Testis (tissue), 3 donors: Measurements from ENCODE around the gene MACROD2. TPM values are rescaled to one million over a fixed set of nuclear protein-coding genes. Genes with fewer than 3 reads are reported as not detected.

Source experiments
- DNase-seq: peaks from one replicate; pipeline ENCODE4 v3.0.0-alpha.2; 2019
- H3K27ac ChIP-seq, 2 donors: fragments of 200-600 bp; sonication (generic); one replicate each; pipeline ENCODE4 v1.5.1; 2019
- H3K27me3 ChIP-seq: fragments of 200-600 bp; sonication (generic); one replicate; pipeline ENCODE4 v1.5.1; 2019
- H3K36me3 ChIP-seq: fragments of 200-600 bp; sonication (generic); one replicate; pipeline ENCODE4 v1.5.1; 2017; ENCODE audit warnings: low read depth; ENCODE audit errors: missing control alignments
- H3K4me1 ChIP-seq: fragments of 200-600 bp; sonication (generic); one replicate; pipeline ENCODE4 v1.5.1; 2019
- H3K4me3 ChIP-seq, 2 donors: fragments of 200-600 bp; sonication (generic); one replicate each; pipeline ENCODE4 v1.5.1; 2017 to 2019
- H3K9me3 ChIP-seq: fragments of 200-600 bp; sonication (generic); one replicate; pipeline ENCODE4 v1.5.1; 2017
- CTCF ChIP-seq, 3 experiments: fragments of 450-650 bp in 2 of 3; fragments of 200-600 bp in 1 of 3; sonication (generic) in 1 of 3; IDR thresholded peaks; one replicate each; pipeline ENCODE4 v1.5.1; 2016 to 2019; ENCODE audit warnings: antibody characterized with exemption in 3 of 3, mild to moderate bottlenecking in 2 of 3, moderate library complexity in 1 of 3
- POLR2A ChIP-seq: fragments of 450-650 bp; IDR thresholded peaks from one replicate; pipeline ENCODE4 v1.6.1; 2017; ENCODE audit warnings: antibody characterized with exemption, mild to moderate bottlenecking, moderate library complexity
- WGBS, 2 donors: methylation state at CpG; one replicate each; pipeline ENCODE4 v1.1.5; 2018; 5-methylcytosine and 5-hydroxymethylcytosine counted together
- intact Hi-C: fragments of 100-400 bp; cut with DNase I; formaldehyde crosslinking; loops from one replicate; pipeline ENCODE4 v1.15.1; 2023; ENCODE audit warnings: low total_unique reads
- polyA plus RNA-seq: library from polyadenylated mRNA; stranded (reverse); fragments of 350-450 nt; fragmentation: Illumina TruSeq; extraction: RNeasy Lipid Tissue Mini Kit (QIAGEN cat#74804); gene quantifications from one replicate; pipeline ENCODE4 v1.2.3, GENCODE V29; 2014; ENCODE audit warnings: low read depth, low replicate concordance; ENCODE audit not compliant: insufficient read depth
- total RNA-seq, 2 donors: library from RNA; depleted of rRNA; stranded (reverse); fragments of >200 nt; gene quantifications; one replicate each; pipeline ENCODE4 v1.2.3, GENCODE V29; 2016

The MACROD2 gene
- total and polyA plus RNA-seq, 3 donors from 2014 or later, result 12.6 to 20.6 (median 16.8) TPM

GRCh38 chr20:16083639-16084280, 2088.4 kb downstream of the MACROD2 start:
- intact Hi-C loops, result no loop called here
- no peaks in the 10 kb centered on the region for H3K4me1 ChIP-seq

DNA sequence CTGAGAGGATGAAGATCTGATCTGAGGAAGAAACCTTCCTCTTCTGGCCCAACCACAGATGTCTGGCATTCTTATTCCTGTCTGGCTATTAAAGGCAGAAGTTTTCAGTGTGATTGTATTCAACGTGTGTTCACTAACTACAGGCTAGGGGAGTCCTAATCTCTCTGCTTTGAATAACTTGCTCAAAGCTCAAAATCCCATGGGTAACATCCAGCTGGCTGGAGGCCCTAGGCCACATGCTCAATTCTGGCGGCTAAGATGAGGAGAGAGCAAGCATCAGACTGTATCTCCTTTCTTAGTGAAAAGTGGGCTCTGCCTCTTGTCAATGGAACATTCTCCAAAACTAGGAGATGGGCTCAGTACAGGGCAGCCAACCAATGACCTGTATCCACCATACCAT, 2099.9 kb downstream of the MACROD2 start:
- no peaks in the 10 kb centered on the region for H3K36me3 ChIP-seq
- WGBS, 2 donors, result 42 to 62% methylated on average over 2 of the region's 2 CpGs
- intact Hi-C loops, result no loop called here
- no peak overlapping the region for H3K4me3 ChIP-seq
- no peaks in the 10 kb centered on the region for H3K9me3 ChIP-seq
- H3K27ac ChIP-seq, result no peak overlapping the region
- TF ChIP-seq POLR2A, result no peak
- TF ChIP-seq CTCF (IDR thresholded peaks at IDR 0.05), result no peak
- peak; percentile 40 for DNase-seq
- no peaks in the 10 kb centered on the region for H3K27me3 ChIP-seq
- H3K4me1 ChIP-seq, result no peaks in the 10 kb centered on the region

More at GRCh38 chr20:16083639-16084280, 2088.4 kb downstream of the MACROD2 start:
- no peaks in the 10 kb centered on the region for H3K9me3 ChIP-seq
- H3K27me3 ChIP-seq, result no peaks in the 10 kb centered on the region
- H3K27ac ChIP-seq, result no peak overlapping the region
- TF ChIP-seq CTCF (IDR thresholded peaks at IDR 0.05) (no peak), POLR2A (no peak)
- H3K36me3 ChIP-seq, result no peaks in the 10 kb centered on the region
- H3K4me3 ChIP-seq, result no peak overlapping the region
- DNase-seq, result no peak

DNA sequence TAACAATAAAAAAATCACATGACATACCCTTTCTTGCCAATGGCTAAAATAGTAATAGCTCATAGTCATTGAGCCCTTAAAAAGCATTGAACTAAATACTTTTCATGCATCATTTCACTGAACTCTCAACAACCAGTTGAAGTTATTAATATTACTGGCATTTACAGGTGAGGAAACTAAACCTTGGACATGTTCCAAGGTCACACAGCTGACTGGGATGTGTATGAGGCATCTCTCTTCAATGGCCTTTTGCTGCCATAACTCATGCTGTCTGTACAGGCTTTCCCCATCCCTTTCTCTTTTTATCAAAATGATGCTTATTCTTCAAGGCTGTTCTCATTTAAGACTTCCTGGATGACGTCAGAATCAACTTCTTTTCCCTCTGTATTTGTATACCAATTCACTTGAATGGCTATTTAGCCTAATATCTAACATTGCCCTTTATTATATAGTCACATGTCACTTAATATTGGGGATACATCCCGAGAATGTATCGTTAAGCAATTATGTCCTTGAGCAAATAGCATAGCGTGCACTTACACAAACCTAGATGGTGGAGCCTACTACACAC, 2101.5 kb downstream of the MACROD2 start:
- DNase-seq, result no peak
- Histone ChIP-seq H3K4me3 (no peak overlapping the region), H3K9me3 (no peaks in the 10 kb centered on the region), H3K27me3 (no peaks in the 10 kb centered on the region), H3K4me1 (no peaks in the 10 kb centered on the region), H3K27ac (no peak overlapping the region), H3K36me3 (no peaks in the 10 kb centered on the region)
- intact Hi-C loops, result no loop called here
- TF ChIP-seq CTCF (IDR thresholded peaks at IDR 0.05) (no peak), POLR2A (no peak)
- WGBS, 2 donors, result 78 to 91% methylated on average over 4 of the region's 4 CpGs

DNA sequence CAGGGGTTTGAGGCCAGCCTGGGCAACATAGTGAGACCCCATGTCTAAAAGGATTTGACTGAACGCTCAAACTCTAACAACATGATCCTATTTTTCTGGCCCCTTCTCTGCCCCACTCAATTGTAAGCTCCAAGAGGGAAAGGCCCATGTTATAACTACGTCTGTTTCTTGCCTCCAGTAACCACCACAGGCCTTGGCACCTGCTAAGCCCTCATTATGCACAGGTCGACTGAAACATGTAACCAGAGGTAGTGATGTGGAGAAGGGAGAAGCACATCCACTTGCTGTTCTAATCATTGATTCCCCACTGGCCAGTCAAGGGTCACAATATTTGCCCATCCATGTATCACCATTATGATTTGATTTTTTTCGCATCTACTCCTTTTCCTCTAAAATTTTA, 2102.5 kb downstream of the MACROD2 start:
- intact Hi-C loops, result no loop called here
- Histone ChIP-seq H3K36me3 (no peaks in the 10 kb centered on the region), H3K4me1 (no peaks in the 10 kb centered on the region), H3K27ac (no peak overlapping the region), H3K27me3 (no peaks in the 10 kb centered on the region), H3K4me3 (no peak overlapping the region), H3K9me3 (no peaks in the 10 kb centered on the region)
- TF ChIP-seq CTCF (IDR thresholded peaks at IDR 0.05) (no peak), POLR2A (no peak)
- WGBS, 2 donors, result 94 to 97% methylated on average over 4 of the region's 4 CpGs
- DNase-seq, result no peak
